GM21786 (cell line): ENCODE data around the gene HAUS3.
"Not testable (repeated sequence)": the region's sequence is repeated elsewhere in the genome, so short reads cannot be mapped to it uniquely, and the experiment has no call there.

Experiments used
- ATAC-seq: cut with Tn5 transposase; IDR thresholded peaks from one replicate; pipeline ENCODE4 v1.9.1; 2021; ENCODE audit not compliant: unreplicated experiment

HAUS3 gene

GRCh38 chr4:2276581-2277325 lies 34.8 kb upstream of the HAUS3 start:
- no peak for ATAC-seq

- no peak for ATAC-seq
These were observed 33.8 kb upstream of the HAUS3 start for GRCh38 chr4:2275546-2276251.

- ATAC-seq, result not testable (repeated sequence)
These were observed 33.1 kb upstream of the HAUS3 start for GRCh38 chr4:2275044-2275397.

GRCh38 chr4:2274320-2275043 lies 32.6 kb upstream of the HAUS3 start:
- no peak for ATAC-seq

- no peak for ATAC-seq
These were observed 31.9 kb upstream of the HAUS3 start for GRCh38 chr4:2273657-2274319.

- ATAC-seq, result no peak
These were observed 31.3 kb upstream of the HAUS3 start for GRCh38 chr4:2273221-2273620.

GRCh38 chr4:2272828-2273120 lies 30.9 kb upstream of the HAUS3 start:
- no peak for ATAC-seq

GRCh38 chr4:2272026-2272827 lies 30.3 kb upstream of the HAUS3 start:
- no peak for ATAC-seq

- no peak for ATAC-seq
These were observed 29.5 kb upstream of the HAUS3 start for GRCh38 chr4:2271279-2272025.

- ATAC-seq, result no peak
These were observed 28.6 kb upstream of the HAUS3 start for GRCh38 chr4:2270341-2271165.

- ATAC-seq, result no peak
These were observed 27.8 kb upstream of the HAUS3 start for GRCh38 chr4:2269618-2270163.

GRCh38 chr4:2269206-2269531 lies 27.2 kb upstream of the HAUS3 start:
- no peak for ATAC-seq

- no peak for ATAC-seq
These were observed 26.7 kb upstream of the HAUS3 start for GRCh38 chr4:2268357-2269205.

GRCh38 chr4:2267841-2268240 lies 25.9 kb upstream of the HAUS3 start:
- ATAC-seq, result no peak

- ATAC-seq, result no peak
These were observed 25.4 kb upstream of the HAUS3 start for GRCh38 chr4:2267320-2267811.

- ATAC-seq, result no peak
These were observed 24.9 kb upstream of the HAUS3 start for GRCh38 chr4:2266821-2267220.

GRCh38 chr4:2266181-2266580 lies 24.3 kb upstream of the HAUS3 start:
- no peak for ATAC-seq
